Measurements from ENCODE around the gene SEPTIN11.

DNA sequence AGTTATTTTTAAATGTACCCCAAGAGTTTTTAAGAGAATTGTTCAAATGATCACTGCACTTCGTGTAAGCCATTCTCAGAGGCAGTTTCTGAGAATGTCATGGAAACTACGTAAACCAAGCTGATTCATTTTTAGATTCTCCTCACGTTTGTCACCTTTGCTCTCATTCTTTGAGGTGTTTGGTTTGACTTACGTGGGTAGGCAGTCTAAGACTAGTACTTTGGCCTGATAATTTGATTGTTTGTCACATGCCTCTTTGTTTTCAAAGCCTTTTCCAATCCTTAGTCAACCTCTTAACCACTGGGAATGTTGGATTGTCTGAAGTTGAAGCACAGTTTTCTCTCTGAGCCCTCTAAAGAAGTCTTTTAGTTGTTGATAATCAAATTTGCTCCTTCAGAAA, 10.5 kb downstream of the SEPTIN11 start:
- TF ChIP-seq, protein P1, sequence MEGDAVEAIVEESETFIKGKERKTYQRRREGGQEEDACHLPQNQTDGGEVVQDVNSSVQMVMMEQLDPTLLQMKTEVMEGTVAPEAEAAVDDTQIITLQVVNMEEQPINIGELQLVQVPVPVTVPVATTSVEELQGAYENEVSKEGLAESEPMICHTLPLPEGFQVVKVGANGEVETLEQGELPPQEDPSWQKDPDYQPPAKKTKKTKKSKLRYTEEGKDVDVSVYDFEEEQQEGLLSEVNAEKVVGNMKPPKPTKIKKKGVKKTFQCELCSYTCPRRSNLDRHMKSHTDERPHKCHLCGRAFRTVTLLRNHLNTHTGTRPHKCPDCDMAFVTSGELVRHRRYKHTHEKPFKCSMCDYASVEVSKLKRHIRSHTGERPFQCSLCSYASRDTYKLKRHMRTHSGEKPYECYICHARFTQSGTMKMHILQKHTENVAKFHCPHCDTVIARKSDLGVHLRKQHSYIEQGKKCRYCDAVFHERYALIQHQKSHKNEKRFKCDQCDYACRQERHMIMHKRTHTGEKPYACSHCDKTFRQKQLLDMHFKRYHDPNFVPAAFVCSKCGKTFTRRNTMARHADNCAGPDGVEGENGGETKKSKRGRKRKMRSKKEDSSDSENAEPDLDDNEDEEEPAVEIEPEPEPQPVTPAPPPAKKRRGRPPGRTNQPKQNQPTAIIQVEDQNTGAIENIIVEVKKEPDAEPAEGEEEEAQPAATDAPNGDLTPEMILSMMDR (IDR thresholded peaks at IDR 0.05): no peak
- no peak for TF ChIP-seq POLR2A (IDR thresholded peaks at IDR 0.05)
